UCSD-AML1 (cell line): ENCODE measurements around the gene NCOA1.
"Not testable (repeated sequence)": the region's sequence is repeated elsewhere in the genome, so short reads cannot be mapped to it uniquely, and the experiment has no call there.

ENCODE experiments used
- DNase-seq: peaks from one replicate; lab custom pipeline; 2025; ENCODE audit not compliant: unreplicated experiment; lab: John Stamatoyannopoulos, UW

The NCOA1 gene

DNA sequence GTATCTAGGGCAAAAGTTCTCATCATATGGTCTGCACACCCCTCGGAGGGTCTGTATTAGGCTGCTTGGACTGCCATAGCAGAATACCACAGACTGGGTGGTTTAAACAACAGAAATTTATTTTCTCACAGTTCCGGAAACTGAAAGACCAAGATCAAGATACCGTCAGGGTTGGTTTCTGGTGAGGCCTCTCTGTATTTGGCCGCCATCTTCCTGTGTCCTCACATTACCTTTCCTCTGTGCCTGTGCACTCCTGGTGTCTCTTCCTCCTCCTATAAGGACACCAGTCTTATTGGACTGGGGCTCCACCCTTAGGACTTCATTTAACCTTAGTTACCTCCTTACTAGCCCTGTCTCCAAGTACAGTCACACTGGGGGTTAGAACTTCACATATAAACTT lies 132.5 kb downstream of the NCOA1 start:
- DNase-seq, result no peak

DNA sequence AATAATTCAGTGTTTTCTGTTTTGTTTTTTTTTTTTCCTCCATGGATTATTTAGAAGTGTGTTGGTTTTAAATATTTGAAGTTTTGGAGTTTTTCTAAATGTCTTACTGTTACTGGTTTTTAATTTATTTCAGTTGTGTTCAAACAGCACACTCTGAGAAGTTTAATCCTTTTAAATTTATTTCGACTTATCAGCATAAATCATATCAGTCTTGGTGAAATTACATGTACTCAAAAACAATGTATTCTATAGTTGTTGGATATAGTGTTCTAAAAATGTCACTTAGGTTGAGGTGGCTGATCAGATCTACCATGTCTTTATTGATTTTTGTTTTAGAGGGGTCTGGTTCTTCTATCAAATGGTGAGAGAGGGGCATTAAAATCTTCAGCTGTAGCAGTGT lies 134.7 kb downstream of the NCOA1 start:
- DNase-seq, result no peak

DNA sequence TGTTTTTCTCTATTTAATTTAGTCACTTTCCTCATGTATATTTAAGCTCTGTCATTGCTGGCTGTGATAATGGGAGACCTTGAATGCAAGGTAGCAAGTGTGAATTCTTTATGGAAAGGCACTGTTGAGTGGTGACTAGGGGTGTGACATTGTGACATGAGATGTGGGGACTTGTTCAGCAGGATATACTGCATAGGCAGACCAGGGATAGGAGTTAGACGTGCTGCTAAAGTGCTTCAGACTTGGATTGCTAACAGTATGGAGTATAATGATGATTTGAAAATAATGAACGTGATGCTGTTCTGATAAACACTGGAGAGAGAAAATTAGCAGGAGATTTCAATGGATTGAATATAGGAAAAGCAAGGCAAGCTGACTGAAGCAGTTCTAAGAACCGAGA lies 135.1 kb downstream of the NCOA1 start:
- DNase-seq, result no peak

DNA sequence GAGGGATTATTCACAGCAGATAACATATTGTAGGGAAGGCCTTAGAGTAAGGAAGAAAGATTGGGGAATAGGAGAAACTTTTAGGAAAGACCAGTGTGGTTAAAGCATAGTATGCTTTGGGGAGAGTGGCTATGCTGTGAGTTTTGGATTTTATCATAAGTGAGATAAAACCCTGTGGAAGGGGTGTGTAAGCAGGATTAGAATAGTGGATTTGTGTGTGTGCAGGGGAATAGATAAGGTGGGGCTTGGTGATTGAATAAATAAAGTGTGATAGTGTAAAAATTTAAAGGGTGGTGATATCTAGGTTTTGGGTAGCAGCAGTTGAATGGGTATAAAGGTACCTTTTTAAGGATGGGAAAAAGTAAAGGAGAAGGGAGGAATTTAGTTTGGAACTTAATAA lies 137.7 kb downstream of the NCOA1 start:
- DNase-seq, result no peak

DNA sequence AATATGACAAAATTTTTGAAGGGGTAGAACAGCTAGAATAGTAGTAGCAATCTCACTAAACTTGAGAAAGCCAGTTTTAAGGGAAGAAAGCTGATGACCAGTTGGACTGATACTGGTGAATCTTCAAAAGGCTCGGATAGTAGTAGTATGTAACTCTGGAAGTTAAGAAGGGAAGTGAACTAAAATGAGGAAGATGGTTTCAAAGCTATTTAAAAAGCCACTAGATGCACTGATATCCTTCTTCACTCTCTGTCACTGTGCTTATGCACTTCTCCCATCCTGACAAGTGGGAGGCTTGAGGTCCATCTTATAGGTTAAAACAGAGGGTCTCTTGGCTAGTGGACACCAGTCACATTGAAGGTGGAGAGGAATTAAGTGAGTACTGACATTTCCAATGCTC lies 141.1 kb downstream of the NCOA1 start:
- DNase-seq, result no peak

DNA sequence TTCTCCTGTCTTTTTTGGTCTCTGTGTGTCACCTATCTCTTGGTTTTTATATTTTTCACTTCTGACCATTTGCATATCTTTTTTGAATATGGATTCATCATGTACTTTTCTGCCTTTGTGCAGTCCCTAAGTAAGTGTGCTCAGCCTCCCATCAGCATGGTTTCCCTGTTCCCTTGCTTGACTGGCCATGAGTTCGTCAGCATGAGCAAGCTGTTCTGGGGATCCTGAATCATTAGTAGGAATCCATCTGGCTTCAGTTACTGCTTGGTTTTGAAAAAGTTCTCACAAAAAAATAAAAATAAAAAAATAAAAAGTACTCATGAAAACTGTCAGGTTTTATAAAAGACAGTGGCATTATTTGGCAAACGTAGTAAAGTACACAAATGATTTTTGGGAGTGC lies 144.1 kb downstream of the NCOA1 start:
- no peak for DNase-seq

DNA sequence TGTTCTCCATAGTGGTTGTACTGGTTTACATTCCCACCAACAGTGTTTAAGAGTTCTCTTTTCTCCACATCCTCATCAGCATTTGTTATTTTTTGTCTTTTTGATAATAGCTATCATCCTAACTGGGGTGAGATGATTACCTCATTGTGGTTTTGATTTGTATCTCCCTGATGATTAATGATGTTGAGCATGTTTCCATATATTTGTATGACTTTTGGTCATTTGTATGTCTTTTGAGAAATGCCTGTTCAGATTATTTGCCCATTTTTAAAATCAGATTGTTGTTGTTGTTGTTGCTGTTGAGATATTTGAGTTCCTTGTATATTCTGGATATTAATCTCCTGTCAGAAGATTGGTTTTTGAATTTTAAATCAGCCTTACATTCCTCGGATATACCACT lies 147.5 kb downstream of the NCOA1 start:
- no peak for DNase-seq

DNA sequence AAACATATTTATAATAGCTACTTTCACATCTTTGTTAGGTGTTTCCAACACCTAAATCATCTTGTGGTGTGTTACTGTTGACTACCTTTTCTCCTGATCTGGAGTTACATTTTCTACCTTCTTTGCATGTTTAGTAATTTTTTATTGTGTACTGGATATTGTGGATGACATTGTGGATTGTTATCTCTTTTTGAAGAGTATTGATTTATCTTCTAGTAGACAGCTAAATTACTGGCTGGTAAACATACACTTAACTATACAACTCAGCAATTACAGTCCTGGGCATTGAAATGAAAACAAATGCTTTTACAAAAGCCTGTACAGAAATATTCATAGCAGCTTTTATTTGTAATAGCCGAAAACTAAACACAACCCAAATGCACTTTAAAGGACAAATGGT lies 151.3 kb downstream of the NCOA1 start:
- DNase-seq, result no peak

DNA sequence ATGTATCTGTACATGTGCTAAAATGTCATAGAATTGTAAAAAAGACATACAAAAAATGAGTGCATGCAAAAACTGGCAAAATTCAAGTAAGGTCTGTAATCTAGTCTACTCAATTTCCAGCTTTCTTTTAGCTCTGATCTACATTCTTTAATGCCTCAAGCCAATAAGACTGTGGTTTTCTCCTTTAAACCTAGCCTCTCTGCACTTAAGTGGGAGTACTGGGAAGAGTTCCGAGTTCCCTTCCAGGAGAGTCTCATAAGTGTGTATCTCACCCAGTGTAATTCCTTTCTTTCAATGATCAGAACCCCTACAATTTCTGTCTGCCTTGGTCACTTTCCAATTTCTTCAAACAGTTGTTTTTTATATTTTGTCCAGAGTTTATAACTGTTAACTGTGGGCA lies 152.0 kb downstream of the NCOA1 start:
- DNase-seq, result no peak

DNA sequence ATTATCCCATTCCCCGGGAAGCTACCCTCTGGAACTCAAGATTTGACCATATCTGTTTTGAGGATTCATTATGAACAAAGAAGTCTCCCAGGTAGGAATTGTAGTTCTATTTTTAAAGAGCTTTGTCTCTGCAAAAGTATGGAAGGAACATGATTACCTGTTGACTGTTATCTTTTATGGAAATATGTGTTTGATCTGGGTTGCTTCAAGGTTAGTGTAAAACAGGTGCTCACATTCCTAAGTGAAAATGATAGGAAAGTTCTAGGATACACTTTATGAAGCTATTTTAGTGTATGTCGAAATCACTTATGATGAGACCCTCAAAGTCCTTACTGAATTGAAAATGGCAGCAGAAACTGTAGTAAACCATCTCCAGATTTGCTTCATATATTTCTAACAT lies 153.0 kb downstream of the NCOA1 start:
- no peak for DNase-seq

DNA sequence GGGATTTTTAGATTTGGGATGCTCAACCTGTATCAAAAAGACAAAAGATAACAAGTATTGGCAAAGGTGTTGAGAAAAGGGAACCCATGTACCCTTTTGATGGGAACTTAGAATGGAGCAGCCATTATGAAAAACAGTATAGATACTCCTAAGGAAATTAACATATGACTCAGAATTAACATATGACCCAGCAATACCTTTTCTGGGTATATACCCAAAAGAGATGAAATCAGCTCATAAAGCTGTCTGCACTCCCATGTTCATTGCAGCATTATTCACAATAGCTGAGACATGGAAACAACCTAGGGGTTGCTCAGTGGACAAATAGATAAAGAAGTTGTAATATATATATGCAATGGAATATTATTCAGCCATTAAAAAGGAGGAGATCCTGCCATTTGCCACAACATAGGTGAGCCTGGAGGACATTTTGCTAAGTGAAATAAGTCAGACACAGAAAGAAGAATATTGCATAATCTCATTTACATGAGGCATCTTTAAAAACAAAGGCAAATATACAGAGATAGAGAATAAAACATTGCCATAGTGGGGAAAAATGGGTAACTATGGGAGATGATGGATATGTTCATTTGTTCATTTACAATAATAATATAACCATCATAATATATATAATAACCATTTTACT lies 160.1 kb downstream of the NCOA1 start:
- DNase-seq, result no peak

DNA sequence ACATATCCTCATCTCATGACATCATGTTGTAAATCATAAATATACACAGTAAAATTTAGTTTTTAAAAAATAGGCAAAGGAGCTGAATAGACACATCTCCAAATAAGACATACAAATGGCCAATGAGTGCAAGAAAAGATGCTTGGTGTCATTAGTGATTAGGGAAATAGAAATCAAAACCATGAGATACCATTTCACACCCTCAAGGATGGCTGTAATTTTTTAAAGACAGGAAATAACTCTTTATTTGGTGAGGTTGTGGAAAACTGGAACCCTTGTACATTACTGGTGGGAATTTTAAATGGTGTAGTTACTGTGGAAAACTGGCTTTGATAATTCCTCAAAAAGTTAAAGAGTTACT lies 160.6 kb downstream of the NCOA1 start:
- no peak for DNase-seq

DNA sequence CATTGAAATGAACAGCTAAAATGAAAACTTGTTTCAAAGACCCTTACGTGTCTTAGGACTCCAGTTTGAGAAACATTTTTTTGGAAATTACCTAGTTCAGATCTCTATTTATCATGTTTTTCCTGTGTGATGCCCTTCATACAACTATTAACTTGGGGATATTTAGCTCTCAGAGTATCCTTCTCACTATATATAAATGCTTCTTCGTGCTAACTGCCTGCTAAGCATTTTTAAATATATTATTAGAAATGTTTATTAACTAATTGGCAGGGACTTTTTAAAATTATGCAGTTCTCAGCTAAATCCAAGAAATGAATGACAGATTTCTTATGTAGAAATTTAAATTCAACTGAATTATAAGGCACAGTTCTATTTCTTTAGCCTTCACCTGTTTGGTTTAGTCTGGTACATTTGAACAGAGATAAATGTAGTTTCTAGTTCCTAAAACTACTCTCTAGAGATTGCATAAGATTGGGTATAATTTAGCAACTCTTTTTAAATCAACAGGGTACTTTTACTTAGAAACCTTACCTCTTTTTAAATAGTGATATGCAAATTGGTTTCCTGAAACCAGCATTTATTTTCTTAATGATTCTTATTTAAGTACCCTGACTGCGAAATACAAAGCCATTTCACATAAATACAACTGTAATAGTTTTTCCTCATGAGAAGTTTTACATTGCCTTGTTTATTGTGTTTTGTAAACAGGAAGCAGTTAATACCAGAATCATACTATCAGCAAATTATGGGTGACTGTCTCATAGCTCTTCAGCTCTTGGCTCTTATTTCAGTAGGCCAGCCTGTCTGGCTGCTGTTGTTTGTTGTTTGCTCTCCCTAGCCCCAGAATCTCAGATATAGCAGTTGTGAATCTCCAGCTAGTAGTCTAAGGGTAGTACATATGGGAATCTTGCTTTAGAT lies 161.5 kb downstream of the NCOA1 start:
- no peak for DNase-seq

DNA sequence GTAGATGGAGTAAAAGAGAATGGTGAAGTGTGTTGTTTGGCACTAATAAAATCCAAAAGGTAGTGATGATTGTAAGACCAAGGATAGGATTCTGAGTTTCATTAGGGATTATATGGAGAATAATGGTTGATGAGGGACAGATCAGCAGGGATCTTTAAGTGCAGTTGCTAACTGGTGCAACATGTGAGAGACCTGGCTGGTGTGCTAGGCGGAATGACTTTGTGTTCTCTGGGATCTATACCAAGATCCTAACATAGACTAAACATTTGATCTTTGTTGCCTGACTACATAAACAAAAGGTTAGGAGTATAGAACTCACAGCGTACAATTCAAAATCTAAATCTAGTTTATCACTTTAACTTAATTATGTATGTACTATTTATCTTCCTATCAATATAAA lies 166.8 kb downstream of the NCOA1 start:
- no peak for DNase-seq

DNA sequence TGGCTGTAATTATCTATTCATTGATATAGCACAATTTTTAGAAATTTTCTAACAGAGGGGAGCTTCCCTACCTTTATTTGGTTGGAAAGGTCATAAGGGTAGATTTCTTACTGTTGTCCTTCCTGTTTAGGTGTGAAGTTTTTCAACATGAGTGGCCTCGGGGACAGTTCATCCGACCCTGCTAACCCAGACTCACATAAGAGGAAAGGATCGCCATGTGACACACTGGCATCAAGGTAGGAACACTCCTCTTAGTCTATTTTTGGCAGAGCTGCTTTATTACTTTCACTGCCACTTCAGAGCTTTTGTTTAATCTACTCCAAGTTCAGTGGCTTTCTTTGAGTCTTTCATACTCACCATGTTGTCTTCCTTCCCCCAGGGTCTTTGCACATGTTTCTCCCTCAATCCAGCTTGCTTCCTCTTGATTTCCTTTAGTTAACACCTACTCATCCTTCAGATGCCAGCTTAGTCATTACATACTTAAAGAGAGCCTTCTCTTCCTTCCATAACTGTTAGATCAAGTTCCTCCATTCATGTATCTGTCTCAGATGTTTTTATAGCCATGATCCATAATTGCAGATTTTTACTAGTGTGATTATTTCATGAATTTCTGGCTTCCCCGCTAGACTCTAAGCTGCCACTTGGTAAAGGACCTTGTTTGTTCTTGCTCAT lies 167.6 kb downstream of the NCOA1 start:
- DNase-seq, result no peak

DNA sequence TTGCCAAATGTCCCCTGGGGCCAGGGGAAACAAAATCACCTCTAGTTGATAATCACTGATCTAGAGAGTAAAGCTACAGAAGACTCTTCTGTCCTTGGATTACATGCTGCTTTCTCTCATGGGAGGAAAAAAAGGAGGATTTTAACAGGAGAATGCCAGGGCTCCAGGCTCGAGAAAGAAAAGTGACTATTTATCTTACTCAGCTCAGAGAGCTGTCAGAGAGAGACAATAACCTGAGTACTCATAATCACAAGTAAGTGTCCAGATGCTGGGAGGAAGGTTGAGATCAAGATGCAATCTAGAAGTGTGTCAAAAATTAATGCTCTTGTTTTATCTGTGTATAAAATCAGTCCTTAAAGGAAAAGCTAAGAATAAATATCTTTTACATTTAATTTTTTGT lies 168.8 kb downstream of the NCOA1 start:
- no peak for DNase-seq

DNA sequence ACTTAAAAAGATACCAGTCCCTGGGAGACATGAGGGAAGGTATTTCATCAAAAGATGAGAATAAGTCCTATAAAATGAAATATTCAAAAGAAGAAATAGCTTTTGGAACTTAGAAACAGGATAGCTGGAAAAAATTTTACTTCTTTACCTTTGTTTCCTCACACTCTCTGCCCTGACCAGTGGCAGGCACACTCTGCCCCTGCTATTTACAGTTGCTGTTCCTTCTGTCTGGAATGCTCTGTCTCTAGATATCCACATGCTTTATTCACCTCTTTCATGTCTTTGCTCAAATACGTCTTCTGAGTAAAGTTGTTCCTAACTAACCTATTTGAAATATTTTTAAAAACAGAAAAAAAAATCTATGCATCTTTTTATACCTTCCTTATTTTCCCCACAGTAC lies 176.5 kb downstream of the NCOA1 start:
- no peak for DNase-seq

DNA sequence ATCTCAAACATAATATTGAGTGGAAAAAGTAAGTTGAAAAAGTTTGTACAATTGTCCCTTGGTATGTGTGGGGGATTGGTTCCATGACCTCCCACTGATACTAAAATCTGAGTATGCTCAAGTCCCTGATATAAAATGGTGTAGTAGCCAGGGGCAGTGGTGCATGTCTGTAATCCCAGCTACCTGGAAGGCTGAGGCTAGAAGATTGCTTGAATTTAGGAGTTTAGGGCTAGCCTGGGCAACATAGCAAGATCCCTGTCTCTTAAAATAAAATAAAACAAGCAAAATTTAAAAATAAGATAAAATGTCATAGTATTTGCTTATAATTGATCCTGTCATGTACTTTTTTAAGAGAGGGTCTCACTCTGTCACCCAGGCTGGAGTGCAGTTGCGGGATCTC lies 180.2 kb downstream of the NCOA1 start:
- no peak for DNase-seq

DNA sequence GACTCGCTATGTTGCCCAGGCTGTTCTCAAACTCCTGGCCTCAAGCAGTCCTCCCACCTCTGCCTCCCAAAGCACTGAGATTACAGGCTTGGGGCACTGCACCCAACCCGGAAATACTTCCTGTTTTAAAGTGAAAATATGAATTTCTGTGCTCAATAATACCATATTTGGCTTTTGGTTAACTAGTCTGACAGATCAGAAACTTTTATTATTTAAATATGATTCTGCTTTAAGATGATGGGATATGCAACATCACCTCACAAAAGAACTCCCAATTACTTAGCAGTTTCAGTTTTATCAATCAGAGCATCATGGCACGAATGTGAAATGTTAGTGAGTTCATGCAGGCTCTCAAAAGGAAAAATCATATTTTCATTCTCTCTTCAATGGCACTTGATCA lies 181.5 kb downstream of the NCOA1 start:
- no peak for DNase-seq

DNA sequence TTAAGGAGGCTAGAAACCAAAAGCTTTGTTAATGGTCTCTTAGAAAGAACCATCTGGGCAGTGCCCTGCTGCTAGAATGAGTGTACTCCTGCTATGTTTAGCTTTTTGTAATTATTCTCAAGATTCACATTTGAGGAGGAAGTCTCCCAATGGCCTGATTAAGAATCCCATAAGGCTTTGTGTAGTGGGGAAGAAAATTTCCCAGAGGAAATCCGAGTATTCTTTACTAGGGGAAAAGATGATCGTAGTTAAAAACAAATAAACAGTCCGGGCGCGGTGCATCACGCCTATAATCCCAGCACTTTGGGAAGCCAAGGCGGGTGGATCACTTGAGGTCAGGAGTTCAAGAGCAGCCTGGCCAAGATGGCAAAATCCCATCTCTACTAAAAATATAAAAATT lies 184.3 kb downstream of the NCOA1 start:
- no peak for DNase-seq

DNA sequence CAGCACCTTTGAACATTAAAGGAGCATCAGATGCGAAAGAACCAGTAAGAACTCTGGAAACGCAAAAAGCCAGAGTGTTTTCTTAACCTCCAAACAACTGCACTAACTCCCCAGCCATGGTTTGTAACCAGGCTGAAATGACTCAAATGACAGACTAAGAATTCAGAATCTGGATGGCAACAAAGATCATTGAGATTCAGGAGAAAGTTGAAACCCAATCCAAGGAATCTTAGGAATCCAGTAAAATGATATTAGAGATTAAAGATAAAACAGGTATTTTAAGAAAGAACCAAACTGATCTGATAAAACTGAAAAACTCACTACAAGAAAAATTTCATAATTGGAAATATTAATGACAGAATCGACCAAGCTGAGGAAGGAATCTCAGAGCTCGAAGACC lies 185.4 kb downstream of the NCOA1 start:
- no peak for DNase-seq

DNA sequence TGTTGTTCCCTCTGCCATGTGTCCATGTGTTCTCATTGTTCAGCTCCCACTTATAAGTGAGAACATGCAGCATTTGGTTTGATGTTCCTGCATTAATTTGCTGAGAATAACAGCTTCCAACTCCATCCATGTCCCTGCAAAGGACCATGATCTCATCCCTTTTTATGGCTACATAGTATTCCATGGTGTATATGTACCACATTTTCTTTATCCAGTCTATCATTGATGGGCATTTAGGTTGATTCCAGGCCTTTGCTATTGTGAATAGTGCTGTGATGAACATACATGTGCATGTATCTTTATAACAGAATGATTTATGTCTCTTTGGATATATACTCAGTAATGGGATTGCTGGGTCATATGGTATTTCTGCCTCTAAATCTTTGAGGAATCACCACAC lies 187.0 kb downstream of the NCOA1 start:
- not testable (repeated sequence) for DNase-seq
